Peyer's patch (tissue), 4 donors: ENCODE measurements around the gene EHD4.

ENCODE experiments used
- POLR2A ChIP-seq, 2 donors: fragments of 450-650 bp; IDR thresholded peaks; one replicate each; pipeline ENCODE4 v1.5.1; 2017; ENCODE audit warnings: antibody characterized with exemption in 2 of 2, mild to moderate bottlenecking in 2 of 2, moderate library complexity in 2 of 2
- TF ChIP-seq, protein P1 (sequence below), 6 experiments: fragments of 450-650 bp in 4 of 6; fragments of 200-600 bp in 2 of 6; sonication (generic) in 1 of 6; IDR thresholded peaks; one replicate each; pipeline ENCODE4 v1.5.1; 2017 to 2019; ENCODE audit warnings: antibody characterized with exemption in 6 of 6, mild to moderate bottlenecking in 3 of 6, moderate library complexity in 1 of 6

GRCh38 chr15:41908736-41909461, 63.5 kb downstream of the EHD4 start:
- TF ChIP-seq, protein P1, sequence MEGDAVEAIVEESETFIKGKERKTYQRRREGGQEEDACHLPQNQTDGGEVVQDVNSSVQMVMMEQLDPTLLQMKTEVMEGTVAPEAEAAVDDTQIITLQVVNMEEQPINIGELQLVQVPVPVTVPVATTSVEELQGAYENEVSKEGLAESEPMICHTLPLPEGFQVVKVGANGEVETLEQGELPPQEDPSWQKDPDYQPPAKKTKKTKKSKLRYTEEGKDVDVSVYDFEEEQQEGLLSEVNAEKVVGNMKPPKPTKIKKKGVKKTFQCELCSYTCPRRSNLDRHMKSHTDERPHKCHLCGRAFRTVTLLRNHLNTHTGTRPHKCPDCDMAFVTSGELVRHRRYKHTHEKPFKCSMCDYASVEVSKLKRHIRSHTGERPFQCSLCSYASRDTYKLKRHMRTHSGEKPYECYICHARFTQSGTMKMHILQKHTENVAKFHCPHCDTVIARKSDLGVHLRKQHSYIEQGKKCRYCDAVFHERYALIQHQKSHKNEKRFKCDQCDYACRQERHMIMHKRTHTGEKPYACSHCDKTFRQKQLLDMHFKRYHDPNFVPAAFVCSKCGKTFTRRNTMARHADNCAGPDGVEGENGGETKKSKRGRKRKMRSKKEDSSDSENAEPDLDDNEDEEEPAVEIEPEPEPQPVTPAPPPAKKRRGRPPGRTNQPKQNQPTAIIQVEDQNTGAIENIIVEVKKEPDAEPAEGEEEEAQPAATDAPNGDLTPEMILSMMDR (IDR thresholded peaks at IDR 0.05) = no peak
- TF ChIP-seq POLR2A (IDR thresholded peaks at IDR 0.05) = no peak
